ENCODE results near the gene TBC1D10B.
A peak's percentile ranks its signal among the peaks of the same experiment; 100 is the strongest.

The TBC1D10B gene, protein sequence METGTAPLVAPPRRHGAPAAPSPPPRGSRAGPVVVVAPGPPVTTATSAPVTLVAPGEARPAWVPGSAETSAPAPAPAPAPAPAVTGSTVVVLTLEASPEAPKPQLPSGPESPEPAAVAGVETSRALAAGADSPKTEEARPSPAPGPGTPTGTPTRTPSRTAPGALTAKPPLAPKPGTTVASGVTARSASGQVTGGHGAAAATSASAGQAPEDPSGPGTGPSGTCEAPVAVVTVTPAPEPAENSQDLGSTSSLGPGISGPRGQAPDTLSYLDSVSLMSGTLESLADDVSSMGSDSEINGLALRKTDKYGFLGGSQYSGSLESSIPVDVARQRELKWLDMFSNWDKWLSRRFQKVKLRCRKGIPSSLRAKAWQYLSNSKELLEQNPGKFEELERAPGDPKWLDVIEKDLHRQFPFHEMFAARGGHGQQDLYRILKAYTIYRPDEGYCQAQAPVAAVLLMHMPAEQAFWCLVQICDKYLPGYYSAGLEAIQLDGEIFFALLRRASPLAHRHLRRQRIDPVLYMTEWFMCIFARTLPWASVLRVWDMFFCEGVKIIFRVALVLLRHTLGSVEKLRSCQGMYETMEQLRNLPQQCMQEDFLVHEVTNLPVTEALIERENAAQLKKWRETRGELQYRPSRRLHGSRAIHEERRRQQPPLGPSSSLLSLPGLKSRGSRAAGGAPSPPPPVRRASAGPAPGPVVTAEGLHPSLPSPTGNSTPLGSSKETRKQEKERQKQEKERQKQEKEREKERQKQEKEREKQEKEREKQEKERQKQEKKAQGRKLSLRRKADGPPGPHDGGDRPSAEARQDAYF
- total RNA-seq, result 42.8 to 75.8 (median 67.2) reads per million in 3 experiments

DNA sequence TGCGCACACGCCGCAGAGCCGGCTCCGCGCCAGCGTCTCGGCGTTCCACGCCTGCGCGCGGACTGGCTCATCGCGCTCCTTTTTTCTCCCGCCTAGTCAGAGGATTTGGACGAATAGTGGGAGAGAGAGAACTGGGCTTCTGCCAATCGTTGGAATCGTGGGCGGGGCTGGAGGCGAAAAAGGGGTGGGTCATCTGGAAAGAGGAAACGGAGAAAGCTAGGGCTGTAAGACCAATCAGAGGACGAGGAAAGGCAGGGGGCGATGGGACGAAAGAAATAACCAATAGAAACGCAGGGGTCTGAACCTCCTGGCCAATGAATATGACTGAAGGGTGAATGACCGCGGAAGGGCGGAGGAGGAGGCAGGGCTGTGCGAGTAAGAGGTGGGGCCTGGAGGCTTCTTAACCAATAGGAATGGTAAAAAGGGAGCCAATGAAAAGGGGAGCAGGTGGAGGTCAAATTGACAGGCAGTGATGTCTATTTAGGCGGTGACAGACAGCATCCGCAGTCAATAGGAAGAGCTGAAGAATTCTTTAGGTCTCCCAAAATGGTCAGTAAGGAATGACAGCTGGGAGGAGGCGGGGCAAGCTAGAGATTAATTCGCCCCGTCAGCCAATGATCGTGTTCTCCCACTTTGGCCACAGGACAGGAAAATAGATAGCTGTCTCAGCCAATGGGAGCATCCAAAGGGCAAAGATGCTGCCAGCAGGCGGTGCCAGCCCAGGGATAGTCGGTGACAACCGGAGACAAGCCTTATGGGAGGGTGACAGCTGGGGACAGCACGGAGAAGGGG is at the start of gene TBC1D10B:
Gene TBC1D10B (minus strand): TSS at position 39 of the 792 bp plus-strand sequence. CDS start 311 bp downstream, outside the sequence.
- peak; percentile 100 for DNase-seq

DNA sequence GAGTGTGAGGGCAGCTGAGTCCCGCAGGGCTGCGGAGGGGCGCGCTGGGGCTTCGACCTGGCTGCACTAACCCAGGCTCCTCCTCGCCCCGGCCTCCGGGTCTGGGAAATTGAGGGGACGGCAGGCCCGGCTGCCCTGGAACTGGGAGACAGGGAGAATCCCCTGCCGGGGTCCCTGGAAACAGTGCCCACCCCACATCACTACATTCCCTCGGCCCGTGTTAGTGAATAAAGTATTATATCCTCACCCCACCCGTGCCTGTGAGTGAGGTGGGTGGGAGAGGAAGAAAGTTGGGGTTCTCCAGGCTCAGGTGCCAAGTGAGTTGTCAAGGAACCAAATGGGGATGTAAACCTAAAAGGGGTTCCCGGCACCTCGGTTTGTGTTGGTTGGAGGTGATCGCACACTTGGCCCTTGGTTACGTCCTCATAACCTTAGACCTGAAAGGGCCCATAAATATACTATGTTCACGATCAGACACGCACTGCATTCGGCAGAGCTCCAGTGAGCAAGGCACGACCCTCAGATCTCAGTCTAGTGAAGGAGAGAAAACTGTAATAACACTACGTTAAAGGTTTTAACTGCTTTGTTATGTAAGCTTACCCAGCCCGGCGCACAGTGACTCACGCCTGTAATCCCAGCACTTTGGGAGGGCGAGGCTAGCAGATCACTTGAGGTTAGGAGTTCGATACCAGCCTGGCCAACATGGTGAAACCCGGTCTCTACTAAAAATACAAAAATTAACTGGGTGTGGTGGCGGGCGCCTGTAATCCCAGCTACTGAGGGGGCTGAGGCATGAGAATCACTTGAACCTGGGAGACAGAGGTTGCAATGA is 48.3 kb upstream of the TBC1D10B start:
- DNase-seq, result no peak

DNA sequence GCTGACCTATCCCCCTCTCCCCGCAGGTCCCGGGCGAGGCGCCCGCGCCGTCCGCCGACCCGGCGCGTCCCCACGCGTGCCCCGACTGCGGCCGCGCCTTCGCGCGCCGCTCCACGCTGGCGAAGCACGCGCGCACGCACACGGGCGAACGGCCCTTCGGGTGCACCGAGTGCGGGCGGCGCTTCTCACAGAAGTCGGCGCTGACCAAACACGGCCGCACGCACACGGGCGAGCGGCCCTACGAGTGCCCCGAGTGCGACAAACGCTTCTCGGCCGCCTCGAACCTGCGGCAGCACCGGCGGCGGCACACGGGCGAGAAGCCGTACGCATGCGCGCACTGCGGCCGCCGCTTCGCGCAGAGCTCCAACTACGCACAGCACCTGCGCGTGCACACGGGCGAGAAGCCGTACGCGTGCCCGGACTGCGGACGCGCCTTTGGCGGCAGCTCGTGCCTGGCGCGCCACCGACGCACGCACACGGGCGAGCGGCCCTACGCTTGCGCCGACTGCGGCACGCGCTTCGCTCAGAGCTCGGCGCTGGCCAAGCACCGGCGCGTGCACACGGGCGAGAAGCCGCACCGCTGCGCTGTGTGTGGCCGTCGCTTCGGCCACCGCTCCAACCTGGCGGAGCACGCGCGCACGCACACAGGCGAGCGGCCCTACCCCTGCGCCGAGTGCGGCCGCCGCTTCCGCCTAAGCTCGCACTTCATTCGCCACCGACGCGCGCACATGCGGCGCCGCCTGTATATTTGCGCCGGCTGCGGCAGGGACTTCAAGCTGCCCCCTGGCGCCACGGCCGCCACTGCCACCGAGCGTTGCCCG is 47.4 kb upstream of the TBC1D10B start:
- peak; percentile 89 for DNase-seq

DNA sequence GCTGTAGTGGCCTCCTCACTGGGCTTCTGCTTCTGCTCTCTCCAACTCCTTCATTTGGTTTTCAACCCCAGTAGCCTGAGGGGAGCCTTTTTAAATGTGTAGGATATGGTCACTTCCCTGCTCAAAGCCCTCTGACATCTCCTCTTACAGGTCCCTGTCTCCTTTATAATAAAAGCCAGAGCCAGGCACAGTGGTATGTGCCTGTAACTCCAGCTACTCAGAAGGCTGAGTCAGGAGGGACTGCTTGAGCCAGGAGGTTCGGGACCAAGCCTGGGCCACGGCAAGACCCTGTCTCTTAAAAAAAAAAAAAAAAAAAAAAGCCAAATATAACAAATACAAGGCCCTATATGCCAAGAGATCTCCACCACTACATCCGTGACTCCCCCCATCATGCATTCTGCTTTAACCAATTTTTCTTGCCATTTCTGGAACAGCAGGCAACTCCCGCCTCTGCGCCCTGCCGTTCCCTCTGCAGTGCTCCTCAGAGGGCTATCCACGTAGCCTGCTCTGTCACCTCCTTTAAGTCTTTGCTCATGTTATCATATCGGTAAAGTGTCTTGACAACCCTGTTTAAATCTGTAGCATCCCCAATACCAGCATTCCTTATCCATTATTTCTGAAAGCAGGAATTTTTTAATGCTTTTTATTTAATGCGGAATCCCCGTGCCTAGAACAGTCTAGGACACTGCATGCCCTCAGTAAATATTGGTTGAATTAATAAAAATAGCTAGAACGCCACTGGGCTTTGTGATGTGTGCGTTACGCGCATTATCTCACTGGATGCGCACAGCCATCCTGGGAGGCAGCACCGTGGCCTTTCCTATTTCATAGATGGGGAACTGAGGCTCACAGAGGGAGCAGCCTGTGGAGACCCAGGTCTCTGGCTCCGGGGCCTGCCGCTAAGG is 46.6 kb upstream of the TBC1D10B start:
- no peak for DNase-seq

DNA sequence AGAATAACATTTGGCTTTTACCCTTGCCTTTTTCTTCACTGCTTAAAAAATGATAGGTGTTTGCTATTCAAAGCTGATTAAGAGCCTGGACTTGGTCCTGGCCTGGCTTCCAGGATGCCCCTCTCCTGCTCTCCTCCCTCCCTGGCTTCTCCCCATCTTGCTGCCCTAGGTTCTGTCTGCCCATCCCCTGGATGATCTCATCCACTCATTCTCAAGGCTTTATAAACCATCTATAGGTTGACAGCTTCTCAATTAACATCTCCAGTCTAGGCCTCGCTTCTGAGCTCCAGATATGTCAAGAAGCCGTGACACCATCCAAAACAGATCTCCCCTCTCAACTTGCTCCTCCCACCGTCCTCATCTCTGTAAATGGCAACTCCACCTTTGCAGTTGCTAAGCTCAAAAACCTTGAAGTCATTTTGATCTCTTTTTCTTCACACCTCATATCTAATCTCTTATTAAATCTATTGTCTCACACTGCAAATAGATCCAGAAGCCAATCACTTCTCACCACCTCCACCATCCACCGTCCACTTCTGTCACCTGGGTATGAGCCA is 45.8 kb upstream of the TBC1D10B start:
- no peak for DNase-seq

DNA sequence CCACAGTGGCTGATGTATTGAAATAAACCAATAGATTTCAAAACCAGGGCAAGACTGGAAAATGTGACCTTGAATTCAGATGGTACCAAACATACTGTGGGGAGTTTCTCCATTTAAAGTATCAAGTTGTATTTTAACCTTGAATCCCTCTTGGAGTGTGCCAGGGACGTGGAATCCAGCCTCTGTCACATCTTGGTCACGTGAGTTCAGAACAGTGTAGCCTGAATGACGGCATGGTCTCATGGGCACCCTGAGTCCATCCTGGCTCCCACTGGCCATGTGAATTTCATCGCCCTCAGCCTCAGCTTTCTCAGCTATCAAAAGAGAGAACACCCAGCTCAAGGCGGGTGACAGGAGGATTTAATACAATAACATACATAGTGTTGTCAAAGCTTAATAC is 43.9 kb upstream of the TBC1D10B start:
- DNase-seq, result no peak

DNA sequence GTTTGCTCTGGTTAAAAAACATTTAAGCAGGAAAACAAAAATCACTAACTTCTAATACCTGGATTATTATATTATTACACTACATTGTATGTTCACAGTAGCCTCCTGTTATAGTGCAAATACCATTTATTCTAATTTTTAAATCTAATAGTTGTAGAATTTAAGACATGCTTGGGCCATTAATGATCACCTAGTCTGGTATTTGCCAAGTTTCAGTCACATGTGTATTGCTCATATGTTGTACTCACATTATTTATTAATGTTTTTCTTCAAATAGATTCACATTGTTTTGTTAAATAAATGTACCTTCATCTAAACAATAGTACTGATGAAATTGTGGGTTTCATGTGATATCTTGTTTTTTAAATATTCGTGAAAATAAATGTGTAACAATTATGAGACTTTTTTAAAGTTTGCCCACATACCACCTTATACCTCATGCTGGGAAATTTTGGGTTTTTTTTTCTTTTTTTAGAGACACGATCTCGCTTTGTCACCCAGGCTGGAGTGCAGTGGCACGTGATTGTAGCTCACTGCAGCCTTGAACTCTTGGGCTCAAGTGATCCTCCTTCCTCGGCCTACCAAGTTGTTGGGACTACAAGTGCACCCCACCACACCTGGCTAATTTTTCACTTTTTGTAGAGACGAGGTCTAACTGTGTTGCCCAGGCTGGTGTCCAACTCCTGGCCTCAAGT is 43.0 kb upstream of the TBC1D10B start:
- DNase-seq, result no peak

DNA sequence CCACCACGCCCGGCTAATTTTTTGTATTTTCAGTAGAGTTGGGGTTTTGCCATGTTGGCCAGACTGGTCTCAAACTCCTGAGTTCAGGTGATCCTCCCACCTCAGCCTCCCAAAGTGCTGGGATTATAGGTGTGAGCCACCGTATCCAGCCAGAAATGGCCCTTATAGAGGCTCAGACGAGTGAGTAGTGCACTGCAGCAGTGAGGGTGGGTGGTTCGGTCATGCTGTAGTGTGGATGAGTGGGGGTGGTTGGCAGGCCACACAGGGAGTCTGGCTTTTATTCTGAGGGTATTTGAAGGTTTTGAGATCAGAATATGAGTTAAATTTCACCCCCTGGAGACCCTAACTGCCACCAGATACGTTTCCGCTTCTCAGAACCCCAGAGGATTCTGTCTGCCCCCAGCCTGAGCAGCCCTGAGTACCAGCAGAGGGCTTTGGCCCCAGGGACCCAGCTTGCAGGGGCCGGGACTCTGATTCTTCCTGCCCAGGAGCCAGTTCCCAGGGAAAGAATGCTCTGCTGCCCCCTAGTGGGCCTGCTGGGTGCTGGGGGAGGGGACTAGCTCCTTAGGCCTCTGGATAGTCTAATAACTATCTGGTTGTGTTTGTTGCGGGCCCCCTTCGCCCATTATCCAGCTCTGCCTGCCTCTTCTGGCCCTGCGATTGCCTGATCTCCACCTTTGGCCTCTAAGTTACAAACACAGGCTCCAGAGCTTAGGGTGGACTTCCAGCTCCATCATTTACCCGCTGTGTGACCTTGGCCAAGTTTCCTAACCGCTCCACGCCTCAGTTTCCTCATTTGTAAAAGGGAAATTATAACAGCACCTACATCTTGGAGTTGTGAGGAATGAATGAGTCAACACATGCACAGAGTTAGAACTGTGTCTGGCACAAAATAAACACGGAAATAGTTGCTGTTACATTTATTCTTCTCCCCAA is 39.1 kb upstream of the TBC1D10B start:
- DNase-seq, result peak; percentile 85

DNA sequence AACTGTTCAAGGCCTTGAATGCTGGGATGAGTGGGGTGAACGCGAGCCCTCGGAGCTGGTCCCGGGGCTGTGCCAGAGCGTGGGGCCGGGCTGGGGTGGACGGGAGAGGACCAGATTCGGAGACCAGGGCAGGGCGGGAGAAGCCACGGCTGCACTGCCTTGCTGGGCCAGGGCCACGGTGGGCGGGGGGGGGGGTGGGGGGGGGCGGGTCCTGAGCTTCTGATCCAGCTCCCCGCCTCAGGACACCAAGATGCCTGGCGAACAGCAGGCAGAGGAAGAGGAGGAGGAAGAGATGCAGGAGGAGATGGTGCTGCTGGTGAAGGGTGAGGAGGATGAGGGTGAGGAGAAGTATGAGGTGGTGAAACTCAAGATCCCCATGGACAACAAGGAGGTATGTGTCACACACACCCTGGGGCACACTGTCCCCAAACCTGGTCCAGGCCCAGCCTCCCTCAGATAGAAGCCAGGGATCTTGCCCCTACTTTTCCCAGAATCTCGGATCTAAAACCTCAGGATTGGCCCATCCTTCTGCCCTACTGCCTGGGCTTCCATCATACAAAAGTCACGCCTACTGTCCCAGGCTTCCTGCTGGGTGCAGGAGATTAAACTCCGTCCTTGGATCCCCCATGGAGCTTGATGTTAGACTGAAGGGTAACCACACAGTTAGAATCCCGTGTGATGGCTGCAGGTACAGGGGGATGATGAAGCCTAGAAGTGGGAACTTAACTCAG is 37.7 kb upstream of the TBC1D10B start:
- DNase-seq, result no peak

DNA sequence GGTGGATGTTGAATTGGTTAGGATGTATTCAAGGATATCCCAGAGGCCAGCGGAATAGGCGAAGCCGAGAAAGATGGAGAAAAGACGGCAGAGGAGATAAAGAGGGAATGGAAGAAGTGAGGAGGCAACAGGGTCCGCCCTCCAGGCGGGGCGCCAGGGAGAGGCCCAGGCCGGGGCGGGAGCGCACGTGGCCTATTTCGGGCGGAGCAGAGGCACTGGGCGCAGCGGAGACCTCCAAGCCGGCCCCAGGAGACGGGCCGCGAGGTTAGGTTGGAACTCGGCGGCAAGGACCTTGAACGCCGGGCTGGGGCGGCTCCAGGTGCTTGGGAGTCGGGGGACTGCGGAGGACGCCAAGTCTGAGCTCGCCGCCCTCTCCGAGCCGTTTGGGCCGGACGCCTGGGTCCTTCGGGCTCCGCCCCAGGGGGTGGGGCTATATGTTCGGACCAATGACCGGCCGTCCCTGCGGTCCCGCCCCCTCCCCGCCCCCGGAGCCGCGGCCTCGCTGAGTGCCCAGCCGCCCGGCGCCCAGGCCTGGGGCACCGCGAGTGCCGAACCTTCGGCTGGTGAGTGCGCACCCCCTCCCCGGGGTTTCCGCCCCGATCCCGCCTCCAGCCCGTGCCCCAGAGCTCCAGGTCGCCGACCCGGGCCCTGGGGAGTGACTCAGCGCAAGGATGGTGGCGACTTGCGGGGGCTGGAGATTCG is 37.0 kb upstream of the TBC1D10B start, which contains the start of gene ZNF771:
Gene ZNF771 (plus strand): TSS at position 505 of the 702 bp plus-strand sequence. CDS start 448 bp downstream, outside the sequence.
- peak; percentile 71 for DNase-seq

DNA sequence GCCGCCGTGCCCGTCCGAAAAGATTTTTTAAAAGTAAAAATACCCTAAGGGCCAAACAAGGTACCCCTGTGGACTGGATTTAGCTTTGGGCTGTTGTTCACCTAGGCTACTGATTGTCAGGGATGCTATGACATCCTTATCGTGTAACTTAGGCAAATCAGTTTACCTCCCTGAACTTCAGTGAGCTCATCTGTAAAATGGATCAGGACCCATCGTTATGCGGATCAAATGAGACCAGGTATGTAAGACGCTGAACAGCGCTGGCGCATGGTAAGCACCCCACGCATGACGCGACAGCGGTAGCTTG is 36.5 kb upstream of the TBC1D10B start:
- no peak for DNase-seq

DNA sequence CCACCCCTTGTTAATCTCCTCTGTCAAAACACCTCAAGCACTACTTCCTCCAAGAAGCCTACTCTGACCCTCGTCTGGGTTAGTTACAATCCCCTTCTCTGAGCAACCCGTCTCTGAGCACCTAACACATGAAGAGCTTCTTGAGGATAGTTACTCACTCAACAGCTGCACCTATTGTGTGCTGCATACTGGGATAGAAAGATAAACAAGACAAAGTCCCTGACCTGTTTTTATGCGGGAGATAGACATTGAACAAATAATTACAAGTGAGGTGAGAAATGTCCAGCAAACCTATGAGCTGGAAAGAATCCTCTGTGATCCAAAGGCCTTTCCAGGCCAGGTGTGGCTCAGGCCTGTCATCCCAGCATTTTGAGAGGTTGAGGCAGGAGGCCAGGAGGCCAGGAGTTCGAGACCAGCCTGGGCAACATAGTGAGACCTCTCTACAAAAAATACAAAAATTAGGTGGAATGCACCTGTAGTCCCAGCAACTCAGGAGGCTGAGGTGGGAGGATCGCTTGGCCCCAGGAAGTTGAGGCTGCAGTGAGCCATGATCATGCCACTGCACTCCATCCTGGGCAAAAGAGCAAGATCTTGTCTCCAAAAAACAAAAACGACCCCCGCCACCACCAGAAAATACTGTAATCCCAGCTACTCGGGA is 31.6 kb upstream of the TBC1D10B start:
- DNase-seq, result no peak

DNA sequence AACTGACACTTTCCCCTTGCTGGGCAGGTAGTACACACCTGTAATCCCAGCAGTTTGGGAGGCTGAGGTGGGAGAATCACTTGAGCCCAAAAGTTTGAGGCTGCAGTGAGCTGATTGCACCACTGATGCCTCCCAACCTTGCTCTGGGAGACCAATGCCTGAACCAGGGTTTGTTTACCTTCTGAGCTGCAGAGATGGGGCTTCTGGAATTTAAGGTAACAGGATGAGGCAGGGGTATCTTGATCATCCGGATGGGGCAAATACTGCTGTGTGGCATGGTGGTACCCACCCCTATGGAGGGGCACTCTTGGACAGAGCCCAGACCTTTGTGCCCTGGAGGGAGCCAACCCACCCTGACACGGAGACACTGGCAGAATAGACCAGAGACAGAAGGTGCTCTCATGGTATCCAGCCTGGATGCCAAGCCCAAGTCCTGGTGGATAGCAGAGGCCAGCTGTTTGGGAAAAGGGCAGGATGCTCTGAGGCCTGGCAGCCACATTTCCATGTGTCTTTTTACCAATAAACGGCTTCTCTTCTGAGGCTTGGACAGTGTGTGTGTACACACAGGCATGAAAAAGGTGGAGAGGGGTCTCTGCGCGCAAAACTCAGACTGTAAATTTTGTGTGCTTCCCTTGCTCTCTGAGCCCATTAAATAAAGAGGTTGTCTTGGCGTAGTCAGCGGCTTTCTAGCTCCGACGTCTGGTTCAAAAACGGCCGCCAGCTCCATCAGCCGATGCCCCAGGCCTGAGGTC is 29.3 kb upstream of the TBC1D10B start:
- no peak for DNase-seq

DNA sequence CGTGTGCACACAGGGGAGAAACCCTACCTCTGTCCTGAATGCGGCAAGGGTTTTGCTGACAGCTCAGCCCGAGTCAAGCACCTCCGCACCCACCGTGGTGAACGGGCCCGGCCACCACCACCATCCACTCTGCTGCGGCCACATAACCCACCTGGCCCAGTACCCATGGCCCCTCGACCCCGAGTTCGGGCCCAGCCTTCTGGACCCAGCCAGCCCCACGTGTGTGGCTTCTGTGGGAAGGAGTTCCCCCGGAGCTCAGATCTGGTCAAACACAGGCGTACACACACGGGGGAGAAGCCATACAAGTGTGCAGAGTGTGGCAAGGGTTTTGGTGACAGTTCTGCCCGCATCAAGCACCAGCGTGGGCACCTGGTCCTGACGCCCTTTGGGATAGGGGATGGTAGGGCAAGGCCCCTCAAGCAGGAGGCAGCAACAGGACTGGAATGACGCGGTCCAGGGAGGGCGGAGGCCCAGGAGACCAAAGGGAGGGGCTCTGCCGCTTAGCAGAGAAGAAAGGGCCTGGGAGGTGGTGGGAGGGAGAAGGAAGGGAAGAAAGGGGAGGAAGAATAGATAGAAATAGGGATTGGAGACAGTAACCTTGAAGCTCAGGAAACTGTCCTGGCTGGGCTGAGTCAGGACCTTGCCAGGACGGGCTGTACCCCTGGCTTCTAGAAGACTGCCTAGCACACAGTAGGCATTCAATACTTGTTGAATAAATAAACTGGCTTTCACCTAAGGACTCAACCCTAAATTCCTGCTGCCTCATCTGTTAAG is 28.6 kb upstream of the TBC1D10B start:
- DNase-seq, result no peak
